IgD-negative memory B cell (primary cell): ENCODE measurements around the gene EVPLL. TPM values are rescaled to one million over a fixed set of nuclear protein-coding genes. Genes with fewer than 3 reads are reported as not detected.
"Not testable (repeated sequence)": the region's sequence is repeated elsewhere in the genome, so short reads cannot be mapped to it uniquely, and the experiment has no call there.

Experiments
- H3K27ac Mint-ChIP-seq, 3 donors: one replicate each; pipeline ENCODE4 v1.8.0; 2020 to 2022; ENCODE audit warnings: mild to moderate bottlenecking in 3 of 3, mixed read lengths in 3 of 3, moderate library complexity in 1 of 3
- H3K27me3 Mint-ChIP-seq: one replicate; pipeline ENCODE4 v1.8.0; 2021; ENCODE audit warnings: mixed read lengths
- H3K36me3 Mint-ChIP-seq: one replicate; pipeline ENCODE4 v1.8.0; 2020; ENCODE audit warnings: mild to moderate bottlenecking, mixed read lengths
- H3K4me1 Mint-ChIP-seq, 3 donors: one replicate each; pipeline ENCODE4 v1.8.0; 2020 to 2022; ENCODE audit warnings: mixed read lengths in 3 of 3, mild to moderate bottlenecking in 1 of 3
- H3K4me3 Mint-ChIP-seq, 4 donors: one replicate each; pipeline ENCODE4 v1.8.0; 2020 to 2022; ENCODE audit warnings: mild to moderate bottlenecking in 4 of 4, mixed read lengths in 4 of 4, moderate library complexity in 3 of 4
- H3K9me3 Mint-ChIP-seq, 3 donors: one replicate each; pipeline ENCODE4 v1.8.0; 2020 to 2021; ENCODE audit warnings: mixed read lengths in 3 of 3, mild to moderate bottlenecking in 1 of 3
- polyA plus RNA-seq: library from polyadenylated mRNA; unstranded; fragments of 300-500 nt; fragmentation: Illumina TruSeq; gene quantifications from one replicate; pipeline ENCODE4 v1.2.3, GENCODE V29; 2021

The EVPLL gene
- polyA plus RNA-seq, 1 donor from 2014 or later = not detected

DNA sequence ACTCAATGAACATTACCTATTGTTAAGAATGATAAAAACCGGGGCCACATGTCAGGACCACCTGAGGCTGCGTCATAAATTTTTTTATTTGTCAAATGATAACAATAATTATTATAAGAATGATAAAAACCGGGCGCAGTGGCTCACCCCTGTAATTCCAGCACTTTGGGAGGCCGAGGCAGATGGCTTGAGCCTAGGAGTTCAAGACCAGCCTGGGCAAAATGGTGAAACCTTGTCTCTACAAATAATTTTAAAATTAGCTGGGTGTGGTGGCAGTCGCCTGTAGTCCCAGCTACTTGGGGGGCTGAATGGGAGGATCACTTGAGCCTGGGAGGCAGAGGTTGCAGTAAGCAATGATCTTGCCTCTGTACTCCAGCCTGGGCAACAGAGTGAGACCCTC is 13.4 kb upstream of the EVPLL start:
- Mint-ChIP-seq H3K4me3 (peak overlapping the region in 1 of 4 donors; percentile 63), H3K27ac (no peak overlapping the region), H3K4me1 (peaks cover 8 to 19% (median 17%) of the 10 kb centered on the region in 3 donors), H3K27me3 (peaks cover 2% of the 10 kb centered on the region), H3K9me3 (no peaks in the 10 kb centered on the region), H3K36me3 (no peaks in the 10 kb centered on the region)

DNA sequence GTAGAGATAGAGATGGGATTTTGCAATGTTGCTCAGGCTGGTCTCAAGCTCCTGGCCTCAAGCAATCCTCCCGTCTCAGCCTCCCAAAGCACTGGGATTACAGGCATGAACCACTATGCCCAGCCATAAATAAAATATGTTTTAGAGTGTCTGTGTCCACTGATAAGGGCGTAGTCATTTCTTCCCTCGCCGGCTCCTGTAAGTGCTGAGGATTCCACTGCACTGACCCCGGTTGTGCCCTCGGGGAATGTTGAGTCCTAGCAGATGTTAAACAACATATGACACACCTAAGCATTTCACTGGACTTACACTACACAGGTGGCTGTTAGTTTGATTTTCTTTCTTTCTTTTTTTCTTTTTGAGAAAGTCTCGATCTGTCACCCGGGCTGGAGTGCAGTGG is 8.6 kb upstream of the EVPLL start:
- Mint-ChIP-seq H3K9me3 (no peaks in the 10 kb centered on the region), H3K36me3 (no peaks in the 10 kb centered on the region), H3K27me3 (peaks cover 7% of the 10 kb centered on the region), H3K27ac (no peak overlapping the region), H3K4me1 (peaks cover 0 to 1% (median 0%) of the 10 kb centered on the region in 3 donors), H3K4me3 (no peak overlapping the region)

DNA sequence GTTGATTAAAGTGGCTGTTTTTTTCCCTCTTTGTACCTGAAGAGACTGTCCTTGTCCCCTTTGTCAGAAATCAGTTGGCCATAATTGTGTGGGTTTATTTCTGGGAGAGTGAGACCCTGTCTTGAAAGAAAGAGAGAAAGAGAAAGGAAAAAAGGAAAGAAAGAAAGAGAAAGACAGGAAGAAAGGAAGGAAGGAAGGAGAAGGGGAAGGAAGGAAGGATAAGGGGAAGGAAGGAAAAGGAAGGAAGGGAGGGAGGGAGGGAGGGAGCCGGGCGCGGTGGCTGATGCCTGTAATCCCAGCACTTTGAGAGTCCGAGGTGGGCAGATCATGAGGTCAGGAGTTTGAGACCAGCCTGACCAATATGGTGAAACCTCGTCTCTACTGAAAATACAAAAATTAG is 6.8 kb upstream of the EVPLL start:
- Mint-ChIP-seq H3K36me3 (peaks cover 2% of the 10 kb centered on the region), H3K4me3 (no peak overlapping the region), H3K27me3 (peaks cover 7% of the 10 kb centered on the region), H3K4me1 (peaks cover 0 to 1% (median 0%) of the 10 kb centered on the region in 3 donors), H3K27ac (no peak overlapping the region), H3K9me3 (peaks cover 0 to 6% (median 2%) of the 10 kb centered on the region in 3 donors)

DNA sequence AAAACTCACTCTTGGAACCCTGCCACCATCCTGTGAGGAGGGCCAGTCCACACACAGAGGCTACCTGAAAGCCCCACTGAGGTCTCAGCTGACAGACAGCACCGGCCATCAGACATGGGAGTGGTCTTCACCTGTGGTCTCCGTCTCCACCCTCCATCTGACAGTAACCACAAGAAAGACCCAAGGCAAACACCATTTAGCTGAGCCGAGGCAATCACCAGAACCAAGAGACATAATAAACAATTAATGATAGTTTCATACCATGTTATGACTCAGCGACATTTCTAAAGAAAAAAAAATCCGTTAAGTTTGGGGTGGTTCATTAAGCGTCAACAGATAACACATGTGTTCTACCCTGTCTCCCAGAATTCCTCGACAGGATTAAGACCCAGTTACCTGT is 6.1 kb upstream of the EVPLL start:
- peak overlapping the region in 1 of 3 donors; percentile 16 for H3K27ac Mint-ChIP-seq
- H3K36me3 Mint-ChIP-seq = peaks cover 2% of the 10 kb centered on the region
- H3K4me1 Mint-ChIP-seq = peaks cover 0 to 1% (median 0%) of the 10 kb centered on the region in 3 donors
- no peak overlapping the region for H3K4me3 Mint-ChIP-seq
- peaks cover 7% of the 10 kb centered on the region for H3K27me3 Mint-ChIP-seq
- peaks cover 0 to 6% (median 2%) of the 10 kb centered on the region in 3 donors for H3K9me3 Mint-ChIP-seq

DNA sequence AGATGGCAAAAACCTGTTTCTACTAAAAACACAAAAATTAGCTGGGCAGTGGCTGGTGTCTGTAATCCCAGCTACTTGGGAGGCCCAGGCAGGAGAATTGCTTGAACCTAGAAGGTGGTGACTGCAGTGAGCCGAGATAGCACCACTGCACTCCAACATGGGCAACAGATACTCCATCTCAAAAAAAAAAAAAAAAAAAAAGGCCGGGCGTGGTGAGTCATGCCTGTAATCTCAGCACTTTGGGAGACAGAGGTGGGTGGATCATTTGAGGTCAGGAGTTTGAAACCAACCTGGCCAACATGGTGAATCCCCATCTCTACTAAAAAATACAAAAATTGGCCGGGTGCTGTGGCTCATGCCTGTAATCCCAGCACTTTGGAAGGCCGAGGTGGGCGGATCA is 4.4 kb upstream of the EVPLL start:
- H3K27ac Mint-ChIP-seq, H3K4me3 Mint-ChIP-seq, H3K36me3 Mint-ChIP-seq, H3K9me3 Mint-ChIP-seq, H3K27me3 Mint-ChIP-seq, H3K4me1 Mint-ChIP-seq: not testable (repeated sequence)

DNA sequence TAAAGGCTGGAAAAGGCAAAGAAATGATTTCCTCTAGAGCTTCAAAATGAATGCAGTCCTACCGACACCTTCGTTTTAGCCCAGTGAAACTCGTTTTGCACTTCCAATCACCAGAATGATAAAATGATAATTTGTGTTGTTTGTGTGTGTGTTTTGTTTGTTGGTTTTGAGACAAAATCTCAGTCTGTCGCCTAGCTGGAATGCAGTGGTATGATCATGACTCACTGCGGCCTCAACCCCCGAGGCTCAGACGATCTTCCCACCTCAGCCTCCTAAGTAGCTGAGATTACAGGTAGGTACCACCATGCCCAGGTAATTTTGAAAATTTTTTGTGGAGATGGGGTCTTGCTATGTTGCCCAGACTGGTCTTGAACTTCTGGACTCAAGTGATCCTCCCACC is 3.4 kb upstream of the EVPLL start:
- no peak overlapping the region for H3K27ac Mint-ChIP-seq

DNA sequence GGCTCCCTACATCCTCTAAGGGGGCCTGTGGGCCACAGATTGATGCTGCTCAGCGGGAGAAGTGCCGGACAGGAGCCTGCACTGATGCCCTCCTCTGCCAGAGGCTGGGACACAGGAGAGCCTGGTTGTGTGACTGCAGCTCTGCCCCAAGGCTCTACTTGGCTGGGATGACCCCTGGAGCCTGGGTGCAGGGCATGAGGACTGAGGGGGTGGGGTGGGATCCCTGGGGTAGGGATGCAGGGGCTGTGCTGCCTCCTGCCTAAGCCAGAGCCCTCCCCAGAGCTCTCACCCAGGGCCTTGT is 577 bp downstream of the EVPLL start:
- H3K4me3 Mint-ChIP-seq = no peak overlapping the region

More for the DNA sequence above, 3.4 kb upstream of the EVPLL start:
- Mint-ChIP-seq H3K9me3 (peaks cover 0 to 6% (median 2%) of the 10 kb centered on the region in 3 donors), H3K4me3 (no peak overlapping the region), H3K36me3 (peaks cover 2% of the 10 kb centered on the region), H3K4me1 (peaks cover 4 to 7% (median 6%) of the 10 kb centered on the region in 3 donors), H3K27me3 (peaks cover 5% of the 10 kb centered on the region)

DNA sequence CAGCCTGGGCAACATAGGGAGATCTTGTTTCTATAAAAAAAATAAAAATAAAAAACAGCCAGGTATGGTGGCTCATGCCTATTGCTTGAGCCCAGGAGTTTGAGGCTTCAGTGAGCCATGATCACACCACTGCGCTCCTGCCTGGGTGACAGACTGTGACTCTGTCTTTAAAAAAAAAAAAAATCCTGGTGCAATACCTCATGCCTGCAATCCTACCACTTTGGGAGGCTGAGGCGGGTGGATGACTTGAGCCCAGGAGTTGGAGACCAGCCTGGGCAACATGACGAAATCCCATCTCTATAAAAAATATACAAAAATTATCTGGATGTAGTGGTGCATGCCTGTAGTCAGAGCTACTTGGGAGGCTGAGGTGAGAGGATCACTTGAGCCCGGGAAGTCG is 1.0 kb downstream of the EVPLL start:
- not testable (repeated sequence) for H3K4me1 Mint-ChIP-seq, H3K9me3 Mint-ChIP-seq, H3K27ac Mint-ChIP-seq, H3K4me3 Mint-ChIP-seq, H3K36me3 Mint-ChIP-seq
- peaks cover 17% of the 10 kb centered on the region for H3K27me3 Mint-ChIP-seq

More for the DNA sequence above, 577 bp downstream of the EVPLL start:
- Mint-ChIP-seq H3K36me3 (peaks cover 4% of the 10 kb centered on the region), H3K9me3 (peaks cover 0 to 6% (median 4%) of the 10 kb centered on the region in 3 donors), H3K27ac (no peak overlapping the region), H3K4me1 (peaks cover 6 to 8% (median 8%) of the 10 kb centered on the region in 3 donors), H3K27me3 (peaks cover 17% of the 10 kb centered on the region)

DNA sequence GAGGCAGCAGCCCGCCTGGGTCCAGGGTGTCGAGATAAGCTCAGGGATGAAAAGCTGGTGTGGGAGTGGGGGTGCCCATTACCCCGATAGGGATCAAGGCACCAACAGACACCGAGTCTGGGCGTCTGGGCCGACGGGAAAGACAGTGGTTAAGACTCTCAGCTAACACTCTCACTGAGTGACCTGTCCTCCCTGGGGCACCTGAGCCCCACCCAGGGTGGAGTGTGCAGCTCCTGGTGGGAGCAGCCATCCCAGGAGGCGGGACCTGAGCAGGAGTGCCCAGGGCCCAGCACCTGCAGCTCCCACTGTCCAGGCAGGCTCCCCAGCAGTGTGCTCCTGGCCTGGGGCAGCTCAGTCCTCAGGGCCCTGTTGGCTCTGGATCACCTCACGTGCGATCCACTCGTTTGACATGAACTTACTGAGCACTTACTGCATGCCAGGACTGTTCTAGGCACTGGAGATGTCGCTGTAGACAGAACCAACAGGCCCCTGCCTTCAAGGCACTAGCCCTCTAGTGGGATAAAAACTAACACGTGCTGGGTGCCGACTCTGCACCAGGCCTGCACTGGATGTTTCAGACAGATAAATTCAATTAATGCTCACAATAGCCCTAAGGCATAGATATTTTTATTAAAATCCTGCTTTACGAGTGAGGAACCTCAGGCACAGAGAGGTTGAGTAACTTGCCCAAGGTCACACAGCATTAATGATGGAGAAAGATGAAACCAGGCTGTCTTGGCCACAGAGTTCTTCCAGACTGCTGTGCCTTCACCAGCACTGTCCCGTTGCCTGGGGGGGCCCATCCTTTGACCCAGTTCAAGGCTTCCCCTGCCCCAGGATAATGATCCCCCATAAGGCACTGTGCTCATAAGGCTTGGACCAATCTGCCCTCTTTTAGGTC is 1.9 kb downstream of the EVPLL start:
- H3K4me3 Mint-ChIP-seq = no peak overlapping the region
- H3K36me3 Mint-ChIP-seq = peaks cover 4% of the 10 kb centered on the region
- peaks cover 19% of the 10 kb centered on the region for H3K27me3 Mint-ChIP-seq
- H3K27ac Mint-ChIP-seq = no peak overlapping the region
- H3K4me1 Mint-ChIP-seq = peaks cover 6 to 8% (median 8%) of the 10 kb centered on the region in 3 donors
- H3K9me3 Mint-ChIP-seq = peaks cover 0 to 6% (median 4%) of the 10 kb centered on the region in 3 donors

DNA sequence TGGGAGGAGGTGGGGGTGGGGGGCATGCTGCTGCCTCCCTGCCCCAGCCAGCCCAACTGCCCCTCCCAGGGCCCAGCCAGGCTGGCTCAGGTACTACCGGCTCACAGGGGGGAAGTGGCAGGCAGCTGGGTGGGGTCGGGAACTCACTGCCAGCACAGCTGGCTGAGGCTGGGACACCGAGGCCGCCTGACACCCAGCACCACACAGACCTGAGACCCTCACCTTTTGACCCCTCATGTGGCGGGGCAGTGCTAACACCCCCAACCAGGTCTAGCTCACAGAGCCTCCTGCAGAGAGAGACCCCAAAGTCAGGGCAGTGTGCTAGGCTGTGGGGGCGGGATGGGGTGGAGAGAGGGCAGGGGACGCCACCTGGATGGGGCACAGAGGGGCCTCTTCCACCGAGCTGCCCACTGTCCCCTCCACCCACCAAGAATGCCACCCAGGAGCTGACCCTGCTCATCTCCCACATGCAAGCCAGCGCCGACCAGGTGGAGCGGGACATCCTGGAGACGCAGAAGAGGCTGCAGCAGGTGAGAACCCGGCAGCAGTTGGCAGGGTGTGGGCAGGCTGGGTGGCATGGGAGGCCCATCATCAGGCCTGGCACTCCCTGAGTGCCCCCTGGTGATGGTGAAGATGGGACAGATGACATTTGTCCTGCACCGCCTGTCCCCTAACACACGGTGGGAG is 3.0 kb downstream of the EVPLL start:
- Mint-ChIP-seq H3K27me3 (peaks cover 19% of the 10 kb centered on the region), H3K4me3 (no peak overlapping the region), H3K36me3 (peaks cover 2% of the 10 kb centered on the region), H3K9me3 (peaks cover 0 to 2% (median 0%) of the 10 kb centered on the region in 3 donors), H3K4me1 (peaks cover 6 to 8% (median 8%) of the 10 kb centered on the region in 3 donors), H3K27ac (no peak overlapping the region)

DNA sequence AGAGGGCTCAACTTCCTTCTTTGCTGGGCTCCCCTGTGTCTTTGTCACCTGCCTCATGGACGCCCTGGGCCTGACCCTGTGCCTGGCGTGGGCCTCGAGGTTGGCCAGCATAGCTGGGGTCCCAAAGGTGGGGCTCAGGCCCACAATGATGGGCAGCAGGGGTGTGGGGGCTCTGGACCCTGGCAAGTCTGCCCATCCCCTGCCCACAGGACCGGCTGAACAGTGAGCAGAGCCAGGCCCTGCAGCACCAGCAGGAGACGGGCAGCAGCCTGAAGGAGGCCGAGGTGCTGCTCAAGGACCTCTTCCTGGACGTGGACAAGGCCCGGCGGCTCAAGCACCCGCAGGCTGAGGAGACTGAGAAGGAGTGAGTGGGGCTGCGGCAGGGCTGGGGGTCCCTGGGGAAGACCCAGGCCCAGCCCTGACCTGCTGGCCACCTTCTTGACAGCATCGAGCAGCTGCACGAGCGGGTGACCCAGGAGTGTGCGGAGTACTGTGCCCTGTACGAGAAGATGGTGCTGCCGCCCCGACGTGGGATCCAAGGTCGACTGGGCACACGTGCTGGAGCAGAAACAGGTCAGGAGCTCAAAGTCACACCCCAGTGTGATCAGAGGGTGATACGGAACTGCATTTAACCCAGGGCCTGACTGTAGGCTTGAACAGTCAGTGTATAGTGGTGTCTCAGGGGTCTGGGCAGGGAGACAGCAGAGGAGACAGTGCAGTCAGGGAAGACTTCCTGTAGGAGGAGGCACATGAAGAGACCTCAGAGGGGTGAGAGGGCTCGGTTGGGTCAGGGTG is 3.8 kb downstream of the EVPLL start:
- H3K27me3 Mint-ChIP-seq = peaks cover 19% of the 10 kb centered on the region
- peak overlapping the region in 1 of 4 donors; percentile 86 for H3K4me3 Mint-ChIP-seq
- H3K27ac Mint-ChIP-seq = no peak overlapping the region
- peaks cover 0 to 2% (median 0%) of the 10 kb centered on the region in 3 donors for H3K9me3 Mint-ChIP-seq
- peaks cover 2% of the 10 kb centered on the region for H3K36me3 Mint-ChIP-seq
- peaks cover 6 to 8% (median 8%) of the 10 kb centered on the region in 3 donors for H3K4me1 Mint-ChIP-seq

DNA sequence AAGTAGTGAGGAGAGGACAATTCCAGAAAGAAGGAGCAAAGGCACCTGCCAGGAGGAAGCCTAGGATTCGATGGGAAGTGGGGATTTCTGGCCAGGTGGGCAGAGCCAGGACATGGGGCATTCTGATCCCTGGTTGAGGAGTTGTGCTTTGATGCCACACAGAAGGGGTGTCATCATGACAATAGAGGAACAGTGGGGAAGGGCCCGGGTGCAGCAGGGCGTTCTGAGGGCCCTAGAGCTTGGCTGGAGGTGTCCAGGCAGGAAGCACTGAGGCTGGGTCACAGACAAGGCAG is 4.3 kb downstream of the EVPLL start:
- Mint-ChIP-seq H3K9me3 (peaks cover 0 to 2% (median 0%) of the 10 kb centered on the region in 3 donors), H3K27ac (no peak overlapping the region), H3K27me3 (peaks cover 19% of the 10 kb centered on the region), H3K36me3 (peaks cover 2% of the 10 kb centered on the region), H3K4me1 (peaks cover 6 to 8% (median 8%) of the 10 kb centered on the region in 3 donors), H3K4me3 (peak overlapping the region in 2 of 4 donors; percentile 7 to 86)

DNA sequence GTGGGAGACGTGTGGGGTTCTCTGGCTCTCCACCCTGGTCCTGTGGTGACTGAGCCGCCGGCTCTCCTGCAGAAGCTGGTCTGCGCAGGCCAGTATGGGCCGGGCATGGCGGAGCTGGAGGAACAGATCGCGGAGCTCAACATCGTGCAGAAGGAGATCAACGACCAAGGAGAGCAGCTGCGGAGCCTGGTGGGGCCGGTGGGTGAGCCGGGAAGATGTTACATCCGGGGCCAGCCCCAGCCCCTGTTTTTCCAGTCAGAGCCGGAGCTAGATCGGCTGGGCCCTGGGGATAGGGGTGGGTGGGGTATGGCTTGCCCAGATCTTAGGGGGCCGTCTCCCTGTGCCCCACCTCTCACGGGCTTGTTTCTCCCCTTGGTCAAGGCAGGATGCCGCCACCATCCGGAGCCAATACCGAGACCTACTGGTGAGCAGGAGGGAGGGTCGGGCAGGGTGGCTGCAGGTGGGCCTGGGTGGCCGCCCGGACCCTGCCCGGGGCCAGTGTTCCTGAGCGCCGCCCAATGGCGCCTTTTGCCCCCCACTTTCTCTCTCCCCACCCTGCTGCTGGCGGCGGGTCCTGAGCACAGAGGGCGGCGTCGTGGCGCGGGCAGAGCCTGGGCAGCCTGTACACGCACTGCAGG is 5.0 kb downstream of the EVPLL start:
- Mint-ChIP-seq H3K27me3 (peaks cover 19% of the 10 kb centered on the region), H3K4me3 (peak overlapping the region in 1 of 4 donors; percentile 33), H3K27ac (no peak overlapping the region), H3K36me3 (peaks cover 2% of the 10 kb centered on the region), H3K9me3 (peaks cover 0 to 2% (median 0%) of the 10 kb centered on the region in 3 donors), H3K4me1 (peaks cover 2 to 5% (median 3%) of the 10 kb centered on the region in 3 donors)

DNA sequence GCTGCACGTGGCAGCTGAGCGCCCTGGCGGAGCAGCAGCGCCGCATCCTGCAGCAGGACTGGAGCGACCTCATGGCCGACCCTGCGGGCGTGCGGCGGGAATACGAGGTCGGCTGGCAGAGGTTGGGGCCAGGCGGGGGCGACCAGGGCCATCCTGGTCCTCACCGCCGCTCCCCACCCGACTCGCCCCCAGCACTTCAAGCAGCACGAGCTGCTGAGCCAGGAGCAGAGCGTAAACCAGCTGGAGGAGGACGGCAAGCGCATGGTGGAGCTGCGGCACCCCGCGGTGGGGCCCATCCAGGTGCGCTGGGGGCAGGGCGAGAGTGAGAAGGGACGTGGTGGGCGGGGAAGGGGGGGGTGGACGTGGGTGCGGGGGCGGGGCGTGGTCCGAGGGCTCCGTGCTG is 5.5 kb downstream of the EVPLL start:
- peak overlapping the region in 1 of 4 donors; percentile 33 for H3K4me3 Mint-ChIP-seq
- not testable (repeated sequence) for H3K4me1 Mint-ChIP-seq, H3K27ac Mint-ChIP-seq, H3K9me3 Mint-ChIP-seq, H3K36me3 Mint-ChIP-seq
- peaks cover 19% of the 10 kb centered on the region for H3K27me3 Mint-ChIP-seq
